Posterior vena cava (tissue), 2 donors: Measurements from ENCODE around the gene SRF. TPM values are rescaled to one million over a fixed set of nuclear protein-coding genes. Genes with fewer than 3 reads are reported as not detected.

Source experiments
- DNase-seq: peaks from one replicate; pipeline ENCODE4 v3.0.0-alpha.2; 2020; ENCODE audit warnings: low spot score
- intact Hi-C, 2 donors: fragments of 100-400 bp; cut with DNase I; formaldehyde crosslinking; loops; one replicate each; pipeline versions ENCODE4 v1.14.1 to v1.14.2; 2022 to 2023
- total RNA-seq, 2 donors: library from RNA; stranded (reverse); fragmentation: NEBNext Ultra II Directional; extraction: Animal tissue kit (Norgen Biotek cat#: 25700); gene quantifications; one replicate each; pipeline ENCODE4 v1.2.1, GENCODE V29; 2021
- donor health status: DM: yes; HTN: yes; CAD: no.
- donor health status: DM: yes; HTN: yes; CAD: no.

Gene SRF
- total RNA-seq, 2 donors from 2014 or later: 92.6 to 95.6 TPM

GRCh38 chr6:43202451-43202850 lies 31.4 kb downstream of the SRF start:
- intact Hi-C loops: no loop called here

GRCh38 chr6:43203029-43203717 lies 32.1 kb downstream of the SRF start:
- no peak for DNase-seq
- intact Hi-C loops: no loop called here

More at GRCh38 chr6:43202451-43202850, 31.4 kb downstream of the SRF start:
- no peak for DNase-seq

- DNase-seq: no peak
- intact Hi-C loops: no loop called here
Measured at GRCh38 chr6:43203718-43204095, 32.6 kb downstream of the SRF start.

- no peak for DNase-seq
- intact Hi-C loops: no loop called here
Measured at GRCh38 chr6:43204271-43205105, 33.4 kb downstream of the SRF start.

- intact Hi-C loops: no loop called here
- DNase-seq: no peak
Measured at GRCh38 chr6:43205849-43206248, 34.8 kb downstream of the SRF start.

GRCh38 chr6:43207286-43207685 lies 36.2 kb downstream of the SRF start:
- intact Hi-C loops: no loop called here
- DNase-seq: no peak

GRCh38 chr6:43211955-43212354 lies 40.9 kb downstream of the SRF start:
- intact Hi-C loops: no loop called here
- DNase-seq: no peak

- DNase-seq: no peak
Measured at GRCh38 chr6:43213431-43213830, 42.4 kb downstream of the SRF start.

GRCh38 chr6:43215066-43215465 lies 44.0 kb downstream of the SRF start:
- no peak for DNase-seq
- intact Hi-C loops: no loop called here

More at GRCh38 chr6:43213431-43213830, 42.4 kb downstream of the SRF start:
- intact Hi-C loops: no loop called here

GRCh38 chr6:43216200-43216599 lies 45.1 kb downstream of the SRF start:
- intact Hi-C loops: no loop called here
- no peak for DNase-seq

- intact Hi-C loops: no loop called here
- no peak for DNase-seq
Measured at GRCh38 chr6:43217351-43217750, 46.3 kb downstream of the SRF start.

GRCh38 chr6:43219119-43219518 lies 48.0 kb downstream of the SRF start:
- intact Hi-C loops: loop anchor here in 1 of 2 donors (2.0 kb wide), 1 partner anchor 40 kb away; no protein-coding TSS in a partner anchor
- DNase-seq: no peak

- DNase-seq: no peak
- intact Hi-C loops: loop anchor here in 1 of 2 donors (2.0 kb wide), 1 partner anchor 41 kb away; no protein-coding TSS in a partner anchor
Measured at GRCh38 chr6:43219814-43220213, 48.7 kb downstream of the SRF start.

- intact Hi-C loops: no loop called here
- DNase-seq: no peak
Measured at GRCh38 chr6:43220439-43220951, 49.4 kb downstream of the SRF start.

- no peak for DNase-seq
- intact Hi-C loops: no loop called here
Measured at GRCh38 chr6:43221046-43221972, 50.2 kb downstream of the SRF start.

- DNase-seq: no peak
- intact Hi-C loops: no loop called here
Measured at GRCh38 chr6:43222418-43223059, 51.5 kb downstream of the SRF start.

- intact Hi-C loops: no loop called here
- no peak for DNase-seq
Measured at GRCh38 chr6:43223175-43223574, 52.1 kb downstream of the SRF start.

- DNase-seq: no peak
- intact Hi-C loops: no loop called here
Measured at GRCh38 chr6:43226192-43226851, 55.3 kb downstream of the SRF start.
